ENCODE measurements around the gene MLLT6.

The MLLT6 gene

DNA sequence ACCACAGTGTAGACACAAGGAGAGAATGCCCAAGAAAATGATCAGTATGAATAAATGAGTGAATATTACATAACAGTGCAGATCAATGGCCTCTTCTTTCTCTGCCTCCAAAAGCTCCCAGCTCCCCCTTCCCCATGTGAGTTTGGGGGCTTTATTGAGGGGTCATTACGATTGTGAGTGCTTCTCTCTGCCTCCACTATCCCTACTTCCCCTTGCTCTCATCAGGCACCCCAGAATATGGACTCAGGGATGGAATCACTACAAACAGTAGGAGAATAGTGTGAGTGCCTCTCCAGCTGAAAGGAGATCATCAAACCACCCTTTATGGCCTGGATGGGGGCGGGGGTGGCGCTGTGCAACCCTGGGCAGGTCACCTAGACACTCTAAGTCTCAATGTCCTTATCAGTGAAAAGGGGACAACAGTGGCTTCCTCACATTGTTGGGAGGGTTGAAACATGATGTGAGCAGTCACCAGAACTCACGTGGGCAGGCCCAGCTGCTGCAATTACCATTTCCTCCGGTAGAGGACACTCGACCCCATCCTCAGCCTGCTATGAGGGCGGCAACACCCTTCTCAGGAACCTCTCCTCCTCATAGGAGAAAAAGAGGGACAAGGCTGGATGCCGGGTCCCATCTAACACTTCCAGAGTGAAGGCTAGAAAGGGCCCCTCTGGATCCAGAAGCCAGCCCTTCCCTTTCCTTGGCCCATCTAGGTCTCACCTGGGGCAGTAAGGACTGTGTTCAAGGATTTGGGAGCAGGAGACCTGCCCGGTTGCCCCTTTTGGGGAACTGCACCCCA, 28.2 kb upstream of the MLLT6 start:
- DNase-seq = peak; percentile 86

DNA sequence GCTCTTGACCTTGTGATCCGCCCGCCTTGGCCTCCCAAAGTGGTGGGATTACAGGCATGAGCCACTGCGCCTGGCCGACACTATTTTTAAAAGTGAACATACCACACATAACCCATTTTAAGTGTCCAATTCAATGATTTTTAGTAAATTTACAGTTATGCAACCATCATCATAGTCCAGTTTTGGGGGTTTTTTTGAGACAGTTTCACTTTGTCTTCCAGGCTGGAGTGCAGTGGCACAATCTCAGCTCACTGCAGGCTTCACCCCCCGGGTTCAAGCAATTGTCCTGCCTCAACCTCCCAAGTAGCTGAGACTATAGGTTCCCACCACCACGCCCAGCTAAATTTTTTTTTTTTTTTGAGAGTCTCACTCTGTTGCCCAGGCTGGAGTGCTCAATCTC, 27.3 kb upstream of the MLLT6 start:
- no peak for DNase-seq

DNA sequence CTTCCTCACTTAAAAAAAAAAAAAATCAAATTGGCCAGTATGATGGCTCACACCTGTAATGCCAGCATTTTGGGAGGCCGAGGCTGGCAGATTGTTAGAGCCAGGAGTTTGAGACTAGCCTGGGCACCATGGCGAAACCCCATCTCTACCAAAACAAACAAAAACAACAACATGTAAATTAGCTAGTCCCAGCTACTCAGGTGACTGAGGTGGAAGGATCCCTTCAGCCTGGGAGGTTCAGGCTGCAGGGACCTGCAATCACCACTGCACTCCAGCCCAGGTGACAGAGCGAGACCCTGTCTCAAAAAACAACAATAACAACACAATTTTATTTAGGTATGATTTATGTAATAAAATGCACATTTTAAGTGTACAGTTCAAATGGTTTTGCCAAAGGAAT, 24.0 kb upstream of the MLLT6 start:
- no peak for DNase-seq

GRCh38 chr17:38685491-38685890, 19.6 kb upstream of the MLLT6 start:
- no peak for DNase-seq

GRCh38 chr17:38687286-38687685, 17.8 kb upstream of the MLLT6 start:
- no peak for DNase-seq

- no peak for DNase-seq
Measured at GRCh38 chr17:38690386-38690785, 14.7 kb upstream of the MLLT6 start.

DNA sequence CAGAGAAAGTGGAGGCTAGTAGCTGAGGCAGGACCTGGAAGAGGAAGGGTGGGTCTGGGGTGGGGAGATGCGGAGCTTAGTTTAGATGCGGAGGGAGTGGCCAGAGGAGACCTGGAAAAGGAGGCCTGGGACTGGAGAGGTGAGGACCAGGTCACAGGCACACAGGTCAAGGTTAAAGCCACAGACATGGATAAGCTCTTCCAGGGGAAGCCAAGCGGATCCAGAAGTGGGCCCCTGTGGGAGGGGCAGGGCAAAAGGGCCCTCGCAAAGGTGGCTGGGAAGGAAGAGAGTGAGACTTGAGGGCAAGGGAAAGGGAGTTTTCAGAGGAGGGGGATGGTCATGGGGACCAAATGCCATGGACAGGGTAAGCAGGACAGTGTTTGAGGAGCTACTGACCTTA, 13.9 kb upstream of the MLLT6 start:
- no peak for DNase-seq

DNA sequence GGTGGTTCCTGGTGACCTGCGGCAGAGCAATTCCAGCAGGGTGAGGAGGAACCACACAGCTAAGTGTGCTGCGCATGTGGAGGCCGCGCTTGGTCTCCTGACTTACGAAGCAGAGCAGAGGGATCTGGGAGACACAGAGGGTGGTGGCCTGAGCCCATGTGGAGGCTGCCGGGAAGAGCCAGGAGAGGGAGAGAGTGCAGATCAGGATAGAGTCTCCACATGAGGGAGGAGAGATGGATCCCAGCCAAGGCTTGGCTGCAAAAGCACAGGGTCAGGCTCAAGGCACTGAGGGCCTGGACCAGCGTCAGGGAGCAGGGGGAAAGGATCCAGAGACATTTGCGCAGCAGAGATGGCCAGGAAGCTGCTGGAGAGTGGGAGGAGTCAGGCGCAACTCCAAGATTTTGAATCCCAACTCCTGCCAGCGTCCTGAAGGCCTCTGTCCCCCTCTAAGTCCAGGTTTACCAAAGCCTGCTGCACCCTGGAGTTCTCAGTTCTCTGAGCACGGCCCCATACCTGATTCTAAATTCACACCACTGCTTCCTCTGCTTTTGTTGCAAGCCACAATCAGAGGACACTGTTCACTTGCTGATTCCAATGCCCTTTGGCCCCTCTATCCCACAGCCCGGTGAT, 11.3 kb upstream of the MLLT6 start:
- no peak for DNase-seq

GRCh38 chr17:38697061-38697820, 7.8 kb upstream of the MLLT6 start:
- no peak for DNase-seq

DNA sequence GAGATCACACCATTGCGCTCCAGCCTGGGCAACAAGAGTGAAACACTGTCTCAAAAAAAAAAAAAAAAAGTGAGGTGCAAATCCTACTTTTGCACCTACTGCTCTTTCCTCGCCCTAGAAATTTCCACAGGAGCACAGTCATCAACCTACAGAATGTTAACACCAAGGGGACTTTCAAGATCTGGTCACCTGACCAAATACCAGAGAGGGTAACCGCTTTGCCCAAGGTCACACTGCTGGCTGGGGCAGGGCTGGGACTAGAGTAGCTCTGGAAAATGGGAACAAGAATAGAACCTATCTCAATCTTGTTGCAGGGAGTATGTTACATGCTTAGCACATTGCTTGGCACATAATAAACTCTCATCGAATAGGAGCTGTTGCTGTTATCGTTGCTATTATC, 6.3 kb upstream of the MLLT6 start:
- DNase-seq = no peak

- DNase-seq = peak; percentile 85
Measured at GRCh38 chr17:38701504-38702165, 3.4 kb upstream of the MLLT6 start.

DNA sequence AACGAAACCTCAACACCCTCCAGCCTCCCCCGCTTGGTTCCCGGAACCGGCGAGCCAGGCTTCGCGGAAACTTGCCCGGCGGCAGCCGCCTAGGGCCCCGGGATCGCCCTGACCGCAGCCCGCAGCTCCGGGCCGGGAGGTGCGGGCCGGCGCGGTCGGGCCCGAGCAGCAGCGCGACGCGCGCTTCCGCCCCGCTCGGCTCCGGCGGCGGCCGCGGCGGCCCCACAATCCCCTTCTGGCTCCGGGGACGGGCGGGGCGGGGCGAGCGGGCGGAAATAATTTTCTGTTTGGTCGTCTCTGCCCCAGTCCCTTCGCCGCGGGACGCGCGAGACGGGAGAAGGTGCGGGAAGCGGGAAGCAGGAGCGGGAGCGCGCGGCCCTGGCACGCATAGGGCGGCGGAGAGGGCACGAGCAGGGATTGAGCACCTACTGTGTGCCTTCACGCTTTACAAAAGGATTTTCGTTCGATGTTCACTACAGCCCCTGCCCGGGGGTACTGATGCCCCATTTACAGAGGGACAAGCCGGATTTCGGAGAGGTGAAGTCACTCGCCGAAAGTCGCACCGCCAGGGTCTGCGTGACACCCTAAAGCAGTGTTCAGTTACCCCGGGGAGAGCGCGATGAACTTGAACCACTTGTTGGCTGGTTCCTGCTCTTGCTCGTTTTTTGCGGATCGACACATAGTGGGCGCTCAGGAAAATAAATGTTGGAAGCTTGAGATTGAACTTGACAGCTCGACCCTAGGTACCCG, 2.7 kb upstream of the MLLT6 start:
- DNase-seq = peak; percentile 82

- DNase-seq = peak; percentile 19
Measured at GRCh38 chr17:38702916-38703741, 1.9 kb upstream of the MLLT6 start.

GRCh38 chr17:38703742-38704605, 1.1 kb upstream of the MLLT6 start:
- peak; percentile 78 for DNase-seq

DNA sequence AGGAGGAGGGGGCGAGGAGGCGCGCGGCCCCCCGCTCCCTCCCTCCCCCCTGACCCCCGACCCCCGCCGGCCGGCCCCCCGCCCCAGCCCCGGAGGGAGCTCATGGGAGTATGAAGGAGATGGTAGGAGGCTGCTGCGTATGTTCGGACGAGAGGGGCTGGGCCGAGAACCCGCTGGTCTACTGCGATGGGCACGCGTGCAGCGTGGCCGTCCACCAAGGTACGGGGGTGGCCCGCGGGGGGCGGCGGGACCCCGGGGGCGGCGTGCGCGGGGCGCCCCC, 390 bp downstream of the MLLT6 start:
- no peak for DNase-seq

- peak; percentile 27 for DNase-seq
Measured at GRCh38 chr17:38705803-38706504, 881 bp downstream of the MLLT6 start.

- peak; percentile 36 for DNase-seq
Measured at GRCh38 chr17:38706505-38707216, 1.6 kb downstream of the MLLT6 start.

GRCh38 chr17:38707678-38708351, 2.7 kb downstream of the MLLT6 start:
- DNase-seq = no peak

All from CD4-positive, alpha-beta T cell treated with Interleukin-17A for 1 hour (primary cell).